Measurements from ENCODE around the gene EIPR1. TPM values are rescaled to one million over a fixed set of nuclear protein-coding genes. Genes with fewer than 3 reads are reported as not detected.

EIPR1 gene
- total RNA-seq, 1 donor from 2014 or later = 46.4 TPM

Other genes with a start within 250 kb of the EIPR1 start
- gene TRAPPC12, start 1.9 kb upstream of the EIPR1 start, total RNA-seq = 84.6 and 87.1 TPM in 2 replicates
- 39.8 and 42.7 TPM in 2 replicates for gene ADI1, start 141.7 kb upstream of the EIPR1 start, total RNA-seq
- 29.0 and 30.3 TPM in 2 replicates for gene RNASEH1, start 180.5 kb upstream of the EIPR1 start, total RNA-seq
- gene RPS7, start 197.4 kb upstream of the EIPR1 start, total RNA-seq = 1,612 and 1,642 TPM in 2 replicates
- 0.11 TPM in 1 of 2 replicates, not detected in the other for gene COLEC11, start 217.3 kb upstream of the EIPR1 start, total RNA-seq

All from activated T-helper 2 cell treated with anti-CD3 and anti-CD28 coated beads, Interferon-gamma antibody, Interleukin-2, Interleukin-4, amounts not matched to agents 10 μg/mL and 5 μg/mL and 100 μg/mL, durations not matched to agents 14 hours and 24 hours and 36 hours (primary cell).